ENCODE results near the gene XKR3.
"Not testable (repeated sequence)": the region's sequence is repeated elsewhere in the genome, so short reads cannot be mapped to it uniquely, and the experiment has no call there.

Gene XKR3

GRCh38 chr22:16781074-16781763 lies 44.0 kb downstream of the XKR3 start:
- no peak for TF ChIP-seq FOXP2 (optimal IDR thresholded peaks at IDR 0.05; ENCODE audit: control extremely low read depth, extremely low read length, insufficient read depth)
- no peak for TF ChIP-seq POLR2AphosphoS5 (IDR thresholded peaks at IDR 0.05; ENCODE audit: borderline replicate concordance, low read depth, low read length)
- H3K36me3 ChIP-seq (ENCODE audit: insufficient read depth, low read length), result no peaks in the 10 kb centered on the region
- no peak overlapping the region for H3K27ac ChIP-seq
- H3K9ac ChIP-seq (ENCODE audit: insufficient read length), result no peak overlapping the region
- DNase-seq (ENCODE audit: low read depth, low spot score), result no peak
- H3K4me3 ChIP-seq, result no peak overlapping the region
- H3K9me3 ChIP-seq (ENCODE audit: low read depth, low read length), result no peaks in the 10 kb centered on the region

GRCh38 chr22:16777284-16777924 lies 47.8 kb downstream of the XKR3 start:
- no peak for DNase-seq (ENCODE audit: low read depth, low spot score)
- Histone ChIP-seq H3K4me3 (no peak overlapping the region), H3K36me3 (ENCODE audit: insufficient read depth, low read length) (no peaks in the 10 kb centered on the region), H3K9me3 (ENCODE audit: low read depth, low read length) (no peaks in the 10 kb centered on the region; the same call in 1 of the 2 replicates), H3K27ac (no peak overlapping the region), H3K9ac (ENCODE audit: insufficient read length) (no peak overlapping the region)
- no peak for TF ChIP-seq POLR2AphosphoS5 (IDR thresholded peaks at IDR 0.05; ENCODE audit: borderline replicate concordance, low read depth, low read length)
- TF ChIP-seq FOXP2 (optimal IDR thresholded peaks at IDR 0.05; ENCODE audit: control extremely low read depth, extremely low read length, insufficient read depth), result no peak
- no peak for TF ChIP-seq EZH2 (IDR thresholded peaks at IDR 0.05)

- no peak for TF ChIP-seq POLR2AphosphoS5 (IDR thresholded peaks at IDR 0.05; ENCODE audit: borderline replicate concordance, low read depth, low read length)
- no peak for TF ChIP-seq EZH2 (IDR thresholded peaks at IDR 0.05)
- TF ChIP-seq FOXP2 (optimal IDR thresholded peaks at IDR 0.05; ENCODE audit: control extremely low read depth, extremely low read length, insufficient read depth), result no peak
- Histone ChIP-seq H3K27ac (no peak overlapping the region), H3K4me3 (no peak overlapping the region), H3K36me3 (ENCODE audit: insufficient read depth, low read length) (no peaks in the 10 kb centered on the region), H3K9me3 (ENCODE audit: low read depth, low read length) (no peaks in the 10 kb centered on the region; the same call in 1 of the 2 replicates), H3K9ac (ENCODE audit: insufficient read length) (no peak overlapping the region)
- no peak for DNase-seq (ENCODE audit: low read depth, low spot score)
Measured at GRCh38 chr22:16776080-16776479, 49.1 kb downstream of the XKR3 start.

GRCh38 chr22:16774911-16775500 lies 50.2 kb downstream of the XKR3 start:
- Histone ChIP-seq H3K36me3 (ENCODE audit: insufficient read depth, low read length) (no peaks in the 10 kb centered on the region), H3K9ac (ENCODE audit: insufficient read length) (no peak overlapping the region), H3K9me3 (ENCODE audit: low read depth, low read length) (no peaks in the 10 kb centered on the region; the same call in 1 of the 2 replicates), H3K27ac (0 out of 2 replicates have a peak overlapping the region, but pooled peaks have one; percentile 31), H3K4me3 (0 out of 2 replicates have a peak overlapping the region, but pooled peaks have one; percentile 1)
- no peak for DNase-seq (ENCODE audit: low read depth, low spot score)
- no peak for TF ChIP-seq EZH2 (IDR thresholded peaks at IDR 0.05)
- TF ChIP-seq FOXP2 (optimal IDR thresholded peaks at IDR 0.05; ENCODE audit: control extremely low read depth, extremely low read length, insufficient read depth), result no peak
- TF ChIP-seq POLR2AphosphoS5 (IDR thresholded peaks at IDR 0.05; ENCODE audit: borderline replicate concordance, low read depth, low read length), result no peak

DNA sequence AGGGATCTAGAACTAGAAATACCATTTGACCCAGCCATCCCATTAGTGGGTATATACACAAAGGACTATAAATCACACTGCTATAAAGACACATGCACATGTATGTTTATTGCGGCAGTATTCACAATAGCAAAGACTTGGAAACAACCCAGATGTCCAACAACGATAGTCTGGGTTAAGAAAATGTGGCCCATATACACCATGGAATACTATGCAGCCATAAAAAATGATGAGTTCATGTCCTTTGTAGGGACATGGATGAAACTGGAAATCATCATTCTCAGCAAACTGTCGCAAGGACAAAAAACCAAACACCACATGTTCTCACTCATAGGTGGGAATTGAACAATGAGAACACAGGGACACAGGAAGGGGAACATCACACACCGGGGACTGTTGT lies 53.6 kb downstream of the XKR3 start:
- H3K4me3 ChIP-seq; H3K9me3 ChIP-seq (ENCODE audit: low read depth, low read length); H3K36me3 ChIP-seq (ENCODE audit: insufficient read depth, low read length); DNase-seq (ENCODE audit: low read depth, low spot score); H3K27ac ChIP-seq; H3K9ac ChIP-seq (ENCODE audit: insufficient read length): not testable (repeated sequence)

- not testable (repeated sequence) for H3K4me3 ChIP-seq; H3K36me3 ChIP-seq (ENCODE audit: insufficient read depth, low read length); H3K27ac ChIP-seq; DNase-seq (ENCODE audit: low read depth, low spot score); H3K9ac ChIP-seq (ENCODE audit: insufficient read length); H3K9me3 ChIP-seq (ENCODE audit: low read depth, low read length)
Measured at GRCh38 chr22:16767927-16768326, 57.3 kb downstream of the XKR3 start.

DNA sequence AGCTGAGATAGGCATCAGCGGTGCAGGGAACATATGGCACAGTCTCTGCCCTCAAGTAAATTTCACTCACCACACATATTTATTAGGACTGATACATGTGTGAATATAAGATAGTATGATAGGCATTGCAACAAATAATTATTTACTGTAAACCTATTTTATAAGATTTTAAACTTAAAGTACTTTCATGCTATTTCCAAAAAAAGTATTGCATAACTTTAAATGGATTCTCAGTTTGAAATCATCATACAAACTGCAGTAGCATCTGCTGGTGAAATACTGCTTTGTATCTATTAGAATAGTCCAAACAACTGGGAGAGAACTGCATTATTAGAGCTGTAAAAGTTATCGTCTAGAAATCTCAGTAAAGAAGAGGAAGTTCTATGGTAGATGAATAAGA lies 63.0 kb downstream of the XKR3 start:
- DNase-seq (ENCODE audit: low read depth, low spot score); H3K27ac ChIP-seq; H3K36me3 ChIP-seq (ENCODE audit: insufficient read depth, low read length); H3K9ac ChIP-seq (ENCODE audit: insufficient read length); H3K4me3 ChIP-seq; H3K9me3 ChIP-seq (ENCODE audit: low read depth, low read length): not testable (repeated sequence)

GRCh38 chr22:16760416-16760815 lies 64.8 kb downstream of the XKR3 start:
- not testable (repeated sequence) for H3K9me3 ChIP-seq (ENCODE audit: low read depth, low read length); H3K27ac ChIP-seq; H3K36me3 ChIP-seq (ENCODE audit: insufficient read depth, low read length); H3K9ac ChIP-seq (ENCODE audit: insufficient read length); H3K4me3 ChIP-seq; DNase-seq (ENCODE audit: low read depth, low spot score)

DNA sequence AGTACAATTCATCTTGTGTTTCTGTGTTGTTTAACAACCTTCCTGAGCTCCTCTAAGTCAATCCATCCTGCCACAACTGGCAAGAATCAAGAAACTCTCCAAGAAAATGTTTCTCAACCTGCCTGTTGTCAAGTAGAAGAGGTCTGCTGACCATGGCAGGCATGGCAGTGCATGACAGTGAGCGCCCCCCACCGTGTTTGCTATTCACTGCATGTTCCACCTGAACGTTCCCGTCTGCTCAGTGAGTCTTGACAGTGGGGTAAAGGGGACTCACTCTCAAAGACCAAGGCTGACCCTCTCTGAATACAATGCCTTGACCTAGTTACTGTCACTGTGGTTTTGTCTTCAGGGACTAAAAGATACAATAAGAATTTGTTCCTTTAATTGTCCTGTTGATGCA lies 75.9 kb downstream of the XKR3 start:
- H3K4me3 ChIP-seq; H3K9ac ChIP-seq (ENCODE audit: insufficient read length); H3K9me3 ChIP-seq (ENCODE audit: low read depth, low read length); H3K36me3 ChIP-seq (ENCODE audit: insufficient read depth, low read length); DNase-seq (ENCODE audit: low read depth, low spot score); H3K27ac ChIP-seq: not testable (repeated sequence)

DNA sequence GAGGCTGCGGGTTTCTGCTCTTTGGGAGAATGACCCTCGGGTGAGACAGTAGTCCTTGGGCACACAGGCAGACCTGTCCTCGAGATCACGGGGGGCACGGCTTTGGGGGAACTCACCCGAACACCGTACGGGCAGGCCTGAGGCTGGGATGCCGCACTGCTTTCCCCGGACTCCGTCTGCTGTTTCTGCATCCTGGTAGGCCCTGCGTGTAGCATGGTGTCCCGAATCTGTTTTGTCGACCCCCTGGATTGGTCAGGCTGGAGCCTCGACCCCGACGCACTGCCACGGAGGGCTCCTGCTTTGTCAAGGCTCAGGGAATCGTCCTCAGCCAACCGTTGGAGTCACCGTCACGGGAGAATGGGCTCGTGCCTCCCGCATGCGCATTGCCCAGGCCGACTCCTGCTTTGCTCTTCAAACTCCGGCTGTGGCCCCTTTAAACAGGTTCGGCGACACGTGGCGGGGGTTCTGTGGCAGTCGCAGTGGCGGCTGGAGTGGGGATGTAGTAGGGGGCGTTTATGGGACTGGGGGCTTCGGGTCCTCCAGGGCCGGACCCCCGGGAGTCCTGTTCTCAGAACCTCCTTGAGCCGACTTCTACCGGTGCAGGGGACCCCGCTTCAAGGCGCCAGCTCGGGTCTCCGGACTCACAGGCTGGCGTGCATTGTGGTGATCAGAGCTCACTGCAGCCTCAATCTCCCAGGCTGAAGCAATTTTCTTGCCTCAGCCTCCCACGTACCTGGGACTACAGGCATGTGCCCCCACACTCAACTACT lies 76.9 kb downstream of the XKR3 start:
- H3K9me3 ChIP-seq (ENCODE audit: low read depth, low read length); DNase-seq (ENCODE audit: low read depth, low spot score); H3K4me3 ChIP-seq; H3K27ac ChIP-seq; H3K36me3 ChIP-seq (ENCODE audit: insufficient read depth, low read length); H3K9ac ChIP-seq (ENCODE audit: insufficient read length): not testable (repeated sequence)

DNA sequence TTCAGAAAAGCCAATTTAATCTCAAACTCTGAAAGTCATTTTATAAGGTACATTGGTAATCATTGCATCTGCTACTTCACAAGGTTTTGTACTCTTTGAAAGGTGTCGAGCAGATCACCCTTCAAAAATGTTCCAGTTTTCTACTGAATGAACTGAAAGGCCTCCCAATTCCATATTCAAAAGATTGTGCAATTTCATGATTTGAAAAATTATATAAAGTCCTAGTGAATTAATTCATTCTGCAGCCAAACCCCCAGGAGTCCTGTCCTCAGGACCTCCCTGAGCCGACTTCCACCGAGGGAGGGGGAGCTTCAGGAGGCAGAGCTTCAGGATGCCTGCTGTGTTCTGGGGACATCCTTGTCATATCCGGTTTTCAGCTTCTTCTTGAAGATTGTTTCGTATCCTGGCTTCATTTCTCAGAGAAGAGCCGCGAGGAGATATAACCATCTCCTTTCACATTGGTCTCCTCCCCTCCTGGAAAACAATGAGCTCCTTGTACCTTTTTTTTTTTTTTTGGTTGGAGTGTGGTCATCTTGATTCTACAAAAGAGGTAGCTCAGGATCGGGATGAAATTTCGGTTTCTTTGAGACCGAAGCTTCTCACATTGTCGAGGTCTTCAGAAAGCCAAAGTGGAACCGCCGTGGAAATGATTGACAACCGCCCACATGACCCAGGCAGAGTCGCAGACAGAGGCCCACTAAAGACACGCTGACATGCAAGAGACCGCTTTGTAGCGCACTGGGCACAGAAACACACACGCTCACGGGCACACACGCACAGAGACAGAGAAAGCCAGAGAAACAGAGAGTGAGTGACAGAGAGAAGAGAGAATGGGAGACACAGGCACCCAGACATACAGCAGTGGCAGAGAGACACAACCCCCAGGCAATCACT lies 77.7 kb downstream of the XKR3 start:
- not testable (repeated sequence) for H3K9me3 ChIP-seq (ENCODE audit: low read depth, low read length); H3K36me3 ChIP-seq (ENCODE audit: insufficient read depth, low read length); H3K27ac ChIP-seq; H3K9ac ChIP-seq (ENCODE audit: insufficient read length); DNase-seq (ENCODE audit: low read depth, low spot score); H3K4me3 ChIP-seq

- H3K36me3 ChIP-seq (ENCODE audit: insufficient read depth, low read length); H3K4me3 ChIP-seq; H3K9me3 ChIP-seq (ENCODE audit: low read depth, low read length); DNase-seq (ENCODE audit: low read depth, low spot score); H3K27ac ChIP-seq; H3K9ac ChIP-seq (ENCODE audit: insufficient read length): not testable (repeated sequence)
Measured at GRCh38 chr22:16734271-16734670, 90.9 kb downstream of the XKR3 start.

Measured in SK-N-MC (cell line).